SK-N-SH treated with all-trans-retinoic acid at 6 μM for 48 hours (cell line): ENCODE results near the gene OLIG1.

Source experiments
- ARNTL ChIP-seq: fragments of 450-650 bp; formaldehyde crosslinking; IDR thresholded peaks from 2 replicates; pipeline ENCODE4 v1.5.0; 2020; ENCODE audit warnings: low read depth, mild to moderate bottlenecking, moderate library complexity, borderline replicate concordance
- CREB5 ChIP-seq: fragments of 250-450 bp; sonication (Bioruptor Pico); IDR thresholded peaks from 2 replicates; pipeline ENCODE4 v1.5.1; 2020; ENCODE audit warnings: low read depth, mild to moderate bottlenecking, moderate library complexity
- ESRRG ChIP-seq: fragments of 250-450 bp; sonication (Bioruptor Pico); IDR thresholded peaks from 2 replicates; pipeline ENCODE4 v1.6.1; 2021; ENCODE audit warnings: mild to moderate bottlenecking
- OSR1 ChIP-seq: fragments of 250-450 bp; sonication (Bioruptor Pico); IDR thresholded peaks from 2 replicates; pipeline ENCODE4 v1.8.0; 2022; ENCODE audit warnings: moderate library complexity, mild to moderate bottlenecking, inconsistent platforms
- PATZ1 ChIP-seq: fragments of 250-450 bp; sonication (Bioruptor Pico); IDR thresholded peaks from 2 replicates; pipeline ENCODE4 v1.8.0; 2020; ENCODE audit warnings: mild to moderate bottlenecking, moderate library complexity, borderline replicate concordance
- POU6F1 ChIP-seq: fragments of 250-450 bp; sonication (Bioruptor Pico); IDR thresholded peaks from 2 replicates; pipeline ENCODE4 v1.8.0; 2021; ENCODE audit warnings: low read depth, mild to moderate bottlenecking, moderate library complexity, borderline replicate concordance
- PPARA ChIP-seq: fragments of 250-450 bp; sonication (Bioruptor Pico); IDR thresholded peaks from 2 replicates; pipeline ENCODE4 v1.5.0; 2020; ENCODE audit warnings: mild to moderate bottlenecking, borderline replicate concordance
- RARB ChIP-seq: fragments of 250-450 bp; sonication (Bioruptor Pico); IDR thresholded peaks from 2 replicates; pipeline ENCODE4 v1.8.0; 2021; ENCODE audit warnings: mild to moderate bottlenecking, moderate library complexity
- ZNF565 ChIP-seq: fragments of 450-650 bp; formaldehyde crosslinking; conservative IDR thresholded peaks from 2 replicates; pipeline ENCODE4 v1.5.0; 2020; ENCODE audit warnings: low read depth, mild to moderate bottlenecking, moderate library complexity

GRCh38 chr21:33040215-33040614 is 29.7 kb upstream of the OLIG1 start:
- TF ChIP-seq ARNTL (CRISPR knock-in tag) (no peak), POU6F1 (CRISPR knock-in tag) (no peak), PATZ1 (no peak), PPARA (no peak), OSR1 (CRISPR knock-in tag) (no peak), ZNF565 (no peak), CREB5 (CRISPR knock-in tag) (no peak), RARB (CRISPR knock-in tag) (no peak), ESRRG (CRISPR knock-in tag) (no peak)
